ENCODE measurements around the gene GRB10. TPM values are rescaled to one million over a fixed set of nuclear protein-coding genes. Genes with fewer than 3 reads are reported as not detected.

Gene GRB10
- total and polyA plus RNA-seq, 2 of the 8 experiments (the other 6 are each of a cell fraction or from before 2014, with no cell fraction given), result 35.7 to 97.0 TPM

DNA sequence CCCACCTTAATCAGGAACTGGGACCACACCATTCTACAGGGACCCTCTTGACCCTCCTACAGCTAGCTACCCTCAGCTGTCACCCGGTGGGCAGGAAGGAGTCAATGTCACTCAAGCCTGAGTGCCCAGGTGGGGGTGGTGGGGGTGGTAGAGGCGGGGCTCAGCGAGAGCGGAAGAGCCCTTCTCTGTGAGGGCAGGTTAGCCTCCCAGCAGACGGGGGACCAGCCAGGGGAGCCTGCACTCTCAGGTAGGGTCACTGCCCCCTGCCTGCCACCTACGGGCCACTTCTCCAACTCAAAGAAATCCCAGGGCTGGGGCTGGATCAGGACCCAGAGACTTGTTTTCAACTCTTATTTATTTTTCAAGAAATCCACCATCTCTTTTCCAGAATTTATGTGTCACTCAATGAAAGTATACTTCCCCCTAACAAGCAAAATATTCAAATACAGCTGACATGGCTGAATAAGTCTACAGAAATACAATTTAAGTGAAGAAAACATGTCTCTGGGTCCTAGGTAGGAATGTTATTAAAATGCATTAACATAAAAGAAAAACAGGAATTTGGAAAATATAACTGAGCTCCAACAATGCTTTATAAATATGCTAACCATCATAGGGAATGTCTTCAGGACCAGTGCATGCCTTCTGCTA, 154.1 kb downstream of the GRB10 start:
- Histone ChIP-seq H3K23me2 (ENCODE audit: low read depth, low read length) (no peaks in the 10 kb centered on the region), H3K79me1 (ENCODE audit: low read depth, low read length) (peaks cover 5% of the 10 kb centered on the region; the same call in 1 of the 2 replicates), H4K20me1 (replicated peaks in 1 of 2; ENCODE audit: control insufficient read depth in 1 of 2, insufficient read depth in 2 of 2, low read length in 2 of 2) (peaks cover 6 to 8% of the 10 kb centered on the region in 2 experiments), H3K4me2 (ENCODE audit: insufficient read depth in 1 of 2, low read depth in 2 of 2, low read length in 2 of 2) (no peak overlapping the region), H4K5ac (ENCODE audit: insufficient read length, low read depth, low read length) (no peak overlapping the region), H3K56ac (replicated peaks; ENCODE audit: insufficient read length, low read depth, low read length) (no peak overlapping the region), H2BK20ac (ENCODE audit: low read length) (no peak overlapping the region), H2BK15ac (ENCODE audit: low read length) (no peak overlapping the region), H3K4me3 (ENCODE audit: extremely low read depth in 1 of 4, insufficient read depth in 2 of 4, low read depth in 3 of 4, low read length in 4 of 4) (no peak overlapping the region), H4K91ac (replicated peaks; ENCODE audit: insufficient read length, low read length) (no peak overlapping the region), H3K4ac (replicated peaks; ENCODE audit: insufficient read length, low read depth, low read length) (no peak overlapping the region), H3K27me3 (replicated peaks in 1 of 4; ENCODE audit: control insufficient read depth in 3 of 4, extremely low read depth in 1 of 4, insufficient read depth in 3 of 4, low read length in 3 of 4) (no peaks in the 10 kb centered on the region), H2BK120ac (replicated peaks; ENCODE audit: low read depth, low read length) (no peak overlapping the region), H3K23ac (ENCODE audit: insufficient read length) (no peak overlapping the region), H2BK12ac (ENCODE audit: low read depth, low read length) (no peak overlapping the region), H3K36me3 (ENCODE audit: control insufficient read depth in 2 of 4, insufficient read depth in 4 of 4, low read length in 3 of 4) (peaks cover 2 to 8% (median 7%) of the 10 kb centered on the region in 4 experiments; a peak in 4 of 8 replicates), H2AK5ac (ENCODE audit: low read depth, low read length) (no peak overlapping the region), H3K9ac (replicated peaks in 1 of 4; ENCODE audit: extremely low read depth in 1 of 4, low read depth in 3 of 4, low read length in 3 of 4) (no peak overlapping the region), H3K4me1 (replicated peaks in 1 of 4; ENCODE audit: control insufficient read depth in 3 of 4, insufficient read depth in 4 of 4, low read length in 3 of 4) (peaks cover 4 to 23% (median 9%) of the 10 kb centered on the region in 4 experiments), H3K18ac (ENCODE audit: extremely low read depth, low read length) (no peak overlapping the region), H3K14ac (ENCODE audit: insufficient read length) (no peak overlapping the region), H2BK5ac (ENCODE audit: low read depth, low read length) (no peak overlapping the region), H2AFZ (ENCODE audit: low read length) (no peak overlapping the region), H3K9me3 (ENCODE audit: insufficient read depth in 2 of 2, low read depth in 1 of 2, low read length in 1 of 2) (no peaks in the 10 kb centered on the region), H3K79me2 (ENCODE audit: control insufficient read depth in 1 of 2, insufficient read depth in 2 of 2, low read length in 2 of 2) (peaks cover 0 to 36% of the 10 kb centered on the region in 2 experiments; a peak in 2 of 4 replicates), H4K8ac (ENCODE audit: extremely low read depth, insufficient read depth, low read length) (no peak overlapping the region; the same call in 1 of the 2 replicates), H3K27ac (ENCODE audit: low read depth, low read length) (no peak overlapping the region)
- no peak for FAIRE-seq
- no peak for DNase-seq (ENCODE audit: low read depth in 1 of 2, low spot score in 2 of 2)
- POLR2A ChIA-PET (ENCODE audit: partially characterized antibody), result interaction anchor here (0.6 to 0.7 kb wide), 2 partner anchors 66 to 530 kb away, joined by 3 read pairs; no protein-coding TSS in a partner anchor
- 54% methylated on average over 6 of the region's 6 CpGs; no CpG with 5 or more reads in 1 of the 2 experiments for WGBS, 2 experiments (ENCODE audit: extremely low coverage in 1 of 2, insufficient coverage in 1 of 2, insufficient read length in 1 of 2, insufficient replicate concordance in 2 of 2, low coverage in 1 of 2, low lambda C conversion rate in 2 of 2, missing lambda C conversion rate in 1 of 2)
- CTCF ChIA-PET (ENCODE audit: partially characterized antibody), result interaction anchor here (0.6 to 6.3 kb wide), 24 partner anchors 12 to 532 kb away, joined by 3 to 56 read pairs (median 4); no protein-coding TSS in a partner anchor
- TF ChIP-seq PHF8 (conservative IDR thresholded peaks at IDR 0.05; ENCODE audit: low read depth, low read length) (no peak), SRF (IDR thresholded peaks at IDR 0.05; ENCODE audit: low read depth, low read length) (no peak), CBX8 (IDR thresholded peaks at IDR 0.05; ENCODE audit: borderline replicate concordance, low read depth, low read length) (no peak), JUN (IDR thresholded peaks at IDR 0.05; ENCODE audit: low read depth, low read length) (no peak), SUZ12 (IDR thresholded peaks at IDR 0.05; ENCODE audit: low read length) (no peak), SP2 (IDR thresholded peaks at IDR 0.05; ENCODE audit: low read length) (no peak), RAD21 (IDR thresholded peaks at IDR 0.05 in 1 of 2, conservative IDR thresholded peaks at IDR 0.05 in 1 of 2; ENCODE audit: low read depth in 2 of 2, low read length in 2 of 2) (peak in 1 of 2 experiments; percentile 39; a peak in 2 of 4 replicates), KDM5A (IDR thresholded peaks at IDR 0.05; ENCODE audit: low read length) (no peak), SP4 (IDR thresholded peaks at IDR 0.05; ENCODE audit: low read length) (no peak)
- TF ChIP-seq, protein P1, sequence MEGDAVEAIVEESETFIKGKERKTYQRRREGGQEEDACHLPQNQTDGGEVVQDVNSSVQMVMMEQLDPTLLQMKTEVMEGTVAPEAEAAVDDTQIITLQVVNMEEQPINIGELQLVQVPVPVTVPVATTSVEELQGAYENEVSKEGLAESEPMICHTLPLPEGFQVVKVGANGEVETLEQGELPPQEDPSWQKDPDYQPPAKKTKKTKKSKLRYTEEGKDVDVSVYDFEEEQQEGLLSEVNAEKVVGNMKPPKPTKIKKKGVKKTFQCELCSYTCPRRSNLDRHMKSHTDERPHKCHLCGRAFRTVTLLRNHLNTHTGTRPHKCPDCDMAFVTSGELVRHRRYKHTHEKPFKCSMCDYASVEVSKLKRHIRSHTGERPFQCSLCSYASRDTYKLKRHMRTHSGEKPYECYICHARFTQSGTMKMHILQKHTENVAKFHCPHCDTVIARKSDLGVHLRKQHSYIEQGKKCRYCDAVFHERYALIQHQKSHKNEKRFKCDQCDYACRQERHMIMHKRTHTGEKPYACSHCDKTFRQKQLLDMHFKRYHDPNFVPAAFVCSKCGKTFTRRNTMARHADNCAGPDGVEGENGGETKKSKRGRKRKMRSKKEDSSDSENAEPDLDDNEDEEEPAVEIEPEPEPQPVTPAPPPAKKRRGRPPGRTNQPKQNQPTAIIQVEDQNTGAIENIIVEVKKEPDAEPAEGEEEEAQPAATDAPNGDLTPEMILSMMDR (IDR thresholded peaks at IDR 0.05; ENCODE audit: control extremely low read depth in 1 of 3, insufficient read depth in 1 of 3, low read depth in 1 of 3, low read length in 3 of 3), result peak; percentile 39 to 54 (median 48)

Measured in H1 (cell line).